BJ (cell line): Measurements from ENCODE around the gene CHAF1A. TPM values are rescaled to one million over a fixed set of nuclear protein-coding genes. Genes with fewer than 3 reads are reported as not detected.

Source experiments
- CTCF ChIA-PET: fragments of 350-600 bp; formaldehyde crosslinking; extraction: SDS; loops from one replicate; lab custom pipeline; 2021; ENCODE audit warnings: antibody characterized with exemption, inconsistent platforms; lab: Yijun Ruan, JAX
- POLR2A ChIA-PET: fragments of 300-600 bp; sonication (Branson Sonifier 250); formaldehyde crosslinking; extraction: SDS; loops from one replicate; lab custom pipeline; 2021; ENCODE audit warnings: antibody characterized with exemption; lab: Charles Lee
- DNase-seq: peaks from one replicate; pipeline ENCODE4 v3.0.0-alpha.2; 2011; ENCODE audit warnings: low read depth
- H3K27me3 ChIP-seq: 2 replicates; pipeline ENCODE4 v1.6.0; 2011; ENCODE audit warnings: low read length; ENCODE audit not compliant: control insufficient read depth, insufficient read depth
- H3K36me3 ChIP-seq: 2 replicates; pipeline ENCODE4 v1.5.1; 2011; ENCODE audit warnings: low read length; ENCODE audit not compliant: control insufficient read depth, insufficient read depth
- H3K4me3 ChIP-seq: 2 replicates; pipeline ENCODE4 v1.5.1; 2011; ENCODE audit warnings: low read depth, mild to moderate bottlenecking, control low read depth, low read length
- CTCF ChIP-seq: IDR thresholded peaks from 2 replicates; pipeline ENCODE4 v1.5.1; 2011; ENCODE audit warnings: low read depth, mild to moderate bottlenecking, control low read depth, inconsistent platforms, low read length, moderate library complexity; ENCODE audit not compliant: insufficient read depth
- polyA plus RNA-seq: library from polyadenylated mRNA; depleted of rRNA; stranded (reverse); fragments of >200 nt; gene quantifications from 2 replicates; pipeline ENCODE4 v1.2.3, GENCODE V29; 2011

Gene CHAF1A
- polyA plus RNA-seq, 1 experiment, result 11.4 TPM

GRCh38 chr19:4448147-4448985 lies 45.9 kb downstream of the CHAF1A start:
- no peak for DNase-seq
- Histone ChIP-seq H3K4me3 (no peak overlapping the region), H3K27me3 (no peaks in the 10 kb centered on the region), H3K36me3 (peaks cover 60% of the 10 kb centered on the region)
- no peak for TF ChIP-seq CTCF
- CTCF ChIA-PET, result interaction anchor here (1.1 kb wide), 1 partner anchor 48 kb away, joined by 5 read pairs; the partner anchor contains the start of gene SH3GL1
- POLR2A ChIA-PET, result no interaction called here

GRCh38 chr19:4449022-4449638 lies 46.7 kb downstream of the CHAF1A start:
- H3K27me3 ChIP-seq, result no peaks in the 10 kb centered on the region
- DNase-seq, result no peak
- peaks cover 65% of the 10 kb centered on the region for H3K36me3 ChIP-seq
- POLR2A ChIA-PET, result no interaction called here
- H3K4me3 ChIP-seq, result no peak overlapping the region
- no peak for TF ChIP-seq CTCF
- CTCF ChIA-PET, result interaction anchor here (1.1 kb wide), 1 partner anchor 49 kb away, joined by 5 read pairs; the partner anchor contains the start of gene SH3GL1

DNA sequence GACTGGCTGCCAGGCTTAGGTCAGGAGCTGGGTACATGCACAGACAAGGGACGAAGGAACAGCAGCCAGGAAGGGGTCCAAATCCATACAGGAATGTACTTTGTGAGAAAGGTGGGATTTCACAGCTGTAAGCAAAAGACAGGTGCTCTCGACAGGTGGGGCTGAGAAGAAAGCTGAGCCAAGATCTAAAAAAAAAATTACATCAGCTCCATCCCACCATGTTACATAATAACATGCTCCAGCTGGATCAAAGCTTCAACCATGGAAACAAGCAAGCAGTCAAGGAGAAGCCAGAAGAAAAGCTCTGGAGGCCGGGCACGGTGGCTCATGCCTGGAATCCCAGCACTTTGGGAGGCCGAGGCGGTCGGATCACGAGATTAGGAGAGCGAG lies 47.2 kb downstream of the CHAF1A start:
- H3K4me3 ChIP-seq, result no peak overlapping the region
- TF ChIP-seq CTCF, result no peak
- H3K36me3 ChIP-seq, result peaks cover 65% of the 10 kb centered on the region
- no peak for DNase-seq
- POLR2A ChIA-PET, result no interaction called here
- CTCF ChIA-PET, result interaction anchor here (1.1 kb wide), 1 partner anchor 49 kb away, joined by 5 read pairs; the partner anchor contains the start of gene SH3GL1
- H3K27me3 ChIP-seq, result no peaks in the 10 kb centered on the region

- H3K36me3 ChIP-seq, result peaks cover 48% of the 10 kb centered on the region
- DNase-seq, result no peak
Observed at GRCh38 chr19:4452230-4452990, 50.0 kb downstream of the CHAF1A start.

More at GRCh38 chr19:4452230-4452990, 50.0 kb downstream of the CHAF1A start:
- TF ChIP-seq CTCF, result no peak
- no peak overlapping the region for H3K4me3 ChIP-seq
- POLR2A ChIA-PET, result no interaction called here
- H3K27me3 ChIP-seq, result no peaks in the 10 kb centered on the region
- CTCF ChIA-PET, result no interaction called here
